Measurements from ENCODE around the gene ZMYND15.
"Not testable (repeated sequence)": the region's sequence is repeated elsewhere in the genome, so short reads cannot be mapped to it uniquely, and the experiment has no call there.

ZMYND15 gene

DNA sequence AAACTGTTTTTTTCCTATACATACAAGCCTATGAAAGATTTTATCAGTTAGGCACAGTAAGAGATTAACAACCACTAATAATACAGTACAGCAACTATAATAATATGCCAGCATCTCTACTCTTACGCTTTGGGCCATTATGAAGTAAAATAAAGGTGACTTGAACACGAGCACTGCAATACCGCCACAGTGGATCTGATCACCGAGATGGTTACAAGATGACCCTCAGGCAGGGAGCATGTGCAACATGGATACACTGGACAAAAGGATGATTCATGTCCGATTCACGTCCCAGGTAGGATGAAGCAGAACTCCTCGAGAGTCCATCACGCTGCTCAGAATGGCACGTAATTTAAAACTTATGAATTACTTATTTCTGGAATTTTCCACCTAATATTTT is 46.2 kb upstream of the ZMYND15 start:
- no peak overlapping the region for H2BK12ac ChIP-seq (ENCODE audit: low read length in 2 of 2)
- H2AFZ ChIP-seq (ENCODE audit: low read depth, low read length) = no peak overlapping the region
- WGBS = 86% methylated on average over 9 of the region's 9 CpGs
- H3K18ac ChIP-seq (ENCODE audit: low read depth in 1 of 2, low read length in 2 of 2) = no peak overlapping the region
- H3K36me3 ChIP-seq (ENCODE audit: control insufficient read depth in 1 of 2, insufficient read depth in 2 of 2, low read depth in 1 of 2, low read length in 2 of 2) = peaks cover 17 to 54% of the 10 kb centered on the region in 2 experiments
- no peaks in the 10 kb centered on the region for H3K27me3 ChIP-seq (ENCODE audit: control insufficient read depth in 1 of 2, insufficient read depth in 1 of 2, low read length in 2 of 2)
- no peak overlapping the region for H3K27ac ChIP-seq (ENCODE audit: low read length, poor library complexity, severe bottlenecking)
- no peak overlapping the region for H2BK15ac ChIP-seq (ENCODE audit: low read depth, poor library complexity, severe bottlenecking)
- H4K8ac ChIP-seq (ENCODE audit: low read length) = no peak overlapping the region
- DNase-seq = no peak
- H3K4ac ChIP-seq (ENCODE audit: low read depth in 1 of 2, low read length in 2 of 2) = no peak overlapping the region
- H2BK120ac ChIP-seq (ENCODE audit: low read depth, low read length) = no peak overlapping the region
- no peak overlapping the region for H3K4me3 ChIP-seq (ENCODE audit: insufficient read depth in 1 of 2, low read depth in 1 of 2, low read length in 2 of 2)
- peaks cover 32% of the 10 kb centered on the region for H3K79me1 ChIP-seq (replicated peaks; ENCODE audit: low read length, poor library complexity, severe bottlenecking)
- no peak overlapping the region for H3K14ac ChIP-seq (ENCODE audit: low read length in 2 of 2)
- H3K9ac ChIP-seq (ENCODE audit: low read length) = no peak overlapping the region
- H2AK5ac ChIP-seq (ENCODE audit: low read length, severe bottlenecking) = no peak overlapping the region
- H3K4me1 ChIP-seq (ENCODE audit: control insufficient read depth, insufficient read depth, low read depth, low read length) = peaks cover 1% of the 10 kb centered on the region
- H3K23ac ChIP-seq (ENCODE audit: low read length in 2 of 2) = no peak overlapping the region
- H3K9me3 ChIP-seq (ENCODE audit: control insufficient read depth, low read length) = no peaks in the 10 kb centered on the region
- no peak overlapping the region for H2BK5ac ChIP-seq (ENCODE audit: low read depth, low read length, poor library complexity, severe bottlenecking)
- no peak overlapping the region for H4K91ac ChIP-seq (ENCODE audit: low read length)
- H3K4me2 ChIP-seq (ENCODE audit: low read length, poor library complexity, severe bottlenecking) = no peak overlapping the region

DNA sequence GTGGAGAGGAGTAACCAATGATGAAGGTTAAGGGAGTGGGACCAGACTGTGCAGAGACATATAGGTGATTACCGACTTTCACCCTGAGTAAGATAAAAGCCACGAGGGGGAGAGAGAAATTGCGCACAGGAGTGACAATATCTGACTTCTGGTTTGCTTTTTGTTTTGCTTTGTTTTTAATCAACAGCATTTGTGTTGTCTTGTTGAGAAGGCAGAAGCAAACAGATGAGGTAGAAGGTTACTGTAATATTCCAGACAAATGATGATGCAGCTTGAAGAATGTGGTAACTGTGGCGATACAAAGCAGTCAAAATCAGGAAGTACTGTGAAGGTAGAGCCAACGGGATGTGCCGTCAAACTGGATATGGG is 43.2 kb upstream of the ZMYND15 start:
- H3K27me3 ChIP-seq (ENCODE audit: control insufficient read depth in 1 of 2, insufficient read depth in 1 of 2, low read length in 2 of 2) = no peaks in the 10 kb centered on the region
- H2BK5ac ChIP-seq (ENCODE audit: low read depth, low read length, poor library complexity, severe bottlenecking) = no peak overlapping the region
- H3K4me3 ChIP-seq (ENCODE audit: insufficient read depth in 1 of 2, low read depth in 1 of 2, low read length in 2 of 2) = no peak overlapping the region
- no peak overlapping the region for H2AK5ac ChIP-seq (ENCODE audit: low read length, severe bottlenecking)
- no peak overlapping the region for H3K9ac ChIP-seq (ENCODE audit: low read length)
- no peak overlapping the region for H4K91ac ChIP-seq (ENCODE audit: low read length)
- 95% methylated on average over 6 of the region's 6 CpGs for WGBS
- H2BK12ac ChIP-seq (ENCODE audit: low read length in 2 of 2) = no peak overlapping the region
- DNase-seq = no peak
- no peak overlapping the region for H3K18ac ChIP-seq (ENCODE audit: low read depth in 1 of 2, low read length in 2 of 2)
- peaks cover 1% of the 10 kb centered on the region for H3K4me1 ChIP-seq (ENCODE audit: control insufficient read depth, insufficient read depth, low read depth, low read length)
- no peaks in the 10 kb centered on the region for H3K9me3 ChIP-seq (ENCODE audit: control insufficient read depth, low read length)
- H3K23ac ChIP-seq (ENCODE audit: low read length in 2 of 2) = no peak overlapping the region
- H2AFZ ChIP-seq (ENCODE audit: low read depth, low read length) = no peak overlapping the region
- H3K4me2 ChIP-seq (ENCODE audit: low read length, poor library complexity, severe bottlenecking) = no peak overlapping the region
- no peak overlapping the region for H2BK120ac ChIP-seq (ENCODE audit: low read depth, low read length)
- H4K8ac ChIP-seq (ENCODE audit: low read length) = no peak overlapping the region
- H3K79me1 ChIP-seq (replicated peaks; ENCODE audit: low read length, poor library complexity, severe bottlenecking) = peaks cover 33% of the 10 kb centered on the region
- H3K4ac ChIP-seq (ENCODE audit: low read depth in 1 of 2, low read length in 2 of 2) = no peak overlapping the region
- H3K27ac ChIP-seq (ENCODE audit: low read length, poor library complexity, severe bottlenecking) = no peak overlapping the region
- peaks cover 11 to 28% of the 10 kb centered on the region in 2 experiments for H3K36me3 ChIP-seq (ENCODE audit: control insufficient read depth in 1 of 2, insufficient read depth in 2 of 2, low read depth in 1 of 2, low read length in 2 of 2)
- no peak overlapping the region for H2BK15ac ChIP-seq (ENCODE audit: low read depth, poor library complexity, severe bottlenecking)
- H3K14ac ChIP-seq (ENCODE audit: low read length in 2 of 2) = no peak overlapping the region

DNA sequence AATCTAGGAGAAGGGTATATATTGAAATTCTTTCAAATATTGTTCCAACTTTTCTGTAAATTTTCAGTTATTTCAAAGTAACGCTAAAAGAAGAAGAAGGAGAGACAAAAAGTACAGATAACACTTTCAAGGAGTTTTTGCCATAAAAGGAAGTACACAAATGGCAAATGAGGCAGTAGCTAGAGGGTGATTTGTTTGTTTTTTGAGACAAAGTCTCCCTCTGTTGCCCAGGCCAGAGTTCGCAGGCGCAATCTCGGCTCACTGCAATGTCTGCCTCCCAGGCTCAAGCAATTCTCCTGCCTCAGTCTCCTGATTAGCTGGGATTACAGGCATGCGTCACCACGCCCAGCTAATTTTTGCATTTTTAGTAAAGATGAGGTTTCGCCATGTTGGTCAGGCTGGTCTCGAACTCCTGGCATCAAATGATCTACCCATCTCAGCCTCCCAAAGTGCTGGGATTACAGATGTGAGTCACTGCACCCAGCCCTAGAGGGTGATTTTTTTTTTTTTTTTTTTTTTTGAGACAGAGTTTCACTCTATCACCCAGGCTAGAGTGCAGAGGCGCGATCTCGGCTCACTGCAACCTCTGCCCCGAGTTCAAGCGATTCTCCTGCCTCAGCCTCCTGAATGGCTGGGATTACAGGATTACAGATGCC is 40.1 kb upstream of the ZMYND15 start:
- H3K9ac ChIP-seq (ENCODE audit: low read length); H3K27ac ChIP-seq (ENCODE audit: low read length, poor library complexity, severe bottlenecking); H2AK5ac ChIP-seq (ENCODE audit: low read length, severe bottlenecking); H3K14ac ChIP-seq (ENCODE audit: low read length in 2 of 2); H2AFZ ChIP-seq (ENCODE audit: low read depth, low read length); H3K4me1 ChIP-seq (ENCODE audit: control insufficient read depth, insufficient read depth, low read depth, low read length); DNase-seq; H3K23ac ChIP-seq (ENCODE audit: low read length in 2 of 2); H4K91ac ChIP-seq (ENCODE audit: low read length); H3K4ac ChIP-seq (ENCODE audit: low read depth in 1 of 2, low read length in 2 of 2); H2BK15ac ChIP-seq (ENCODE audit: low read depth, poor library complexity, severe bottlenecking); H3K18ac ChIP-seq (ENCODE audit: low read depth in 1 of 2, low read length in 2 of 2); H4K8ac ChIP-seq (ENCODE audit: low read length); H3K9me3 ChIP-seq (ENCODE audit: control insufficient read depth, low read length); H2BK120ac ChIP-seq (ENCODE audit: low read depth, low read length); H3K4me3 ChIP-seq (ENCODE audit: insufficient read depth in 1 of 2, low read depth in 1 of 2, low read length in 2 of 2); H2BK12ac ChIP-seq (ENCODE audit: low read length in 2 of 2); H3K4me2 ChIP-seq (ENCODE audit: low read length, poor library complexity, severe bottlenecking); H2BK5ac ChIP-seq (ENCODE audit: low read depth, low read length, poor library complexity, severe bottlenecking); H3K27me3 ChIP-seq (ENCODE audit: control insufficient read depth in 1 of 2, insufficient read depth in 1 of 2, low read length in 2 of 2): not testable (repeated sequence)
- 91% methylated on average over 11 of the region's 13 CpGs for WGBS
- H3K36me3 ChIP-seq (ENCODE audit: control insufficient read depth in 1 of 2, insufficient read depth in 2 of 2, low read depth in 1 of 2, low read length in 2 of 2) = peaks cover 11 to 16% of the 10 kb centered on the region in 2 experiments
- peaks cover 24% of the 10 kb centered on the region for H3K79me1 ChIP-seq (replicated peaks; ENCODE audit: low read length, poor library complexity, severe bottlenecking)

DNA sequence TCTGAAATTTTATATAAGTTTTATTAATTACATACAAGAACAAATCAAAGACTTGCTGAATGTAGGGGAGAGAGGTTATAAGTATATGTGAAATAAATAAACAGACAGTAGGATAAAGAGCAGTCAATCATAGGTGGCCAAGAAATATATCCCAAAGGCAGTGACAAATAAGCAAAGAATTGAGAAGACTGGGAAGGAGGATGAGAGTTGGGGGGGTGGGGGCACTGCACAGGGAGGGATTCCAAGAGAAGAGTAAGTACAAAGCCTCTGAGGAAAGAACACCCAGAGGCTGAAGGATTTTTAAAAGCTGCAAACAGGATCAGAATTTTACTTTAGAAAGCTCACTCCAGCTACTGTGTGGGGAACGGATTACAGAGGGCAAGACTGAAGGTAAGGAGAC is 38.5 kb upstream of the ZMYND15 start:
- Histone ChIP-seq H3K4me3 (ENCODE audit: insufficient read depth in 1 of 2, low read depth in 1 of 2, low read length in 2 of 2) (no peak overlapping the region), H3K4me2 (ENCODE audit: low read length, poor library complexity, severe bottlenecking) (no peak overlapping the region)
- 100% methylated on average over 1 of the region's 1 CpG for WGBS

More for the DNA sequence above, 38.5 kb upstream of the ZMYND15 start:
- Histone ChIP-seq H3K27me3 (ENCODE audit: control insufficient read depth in 1 of 2, insufficient read depth in 1 of 2, low read length in 2 of 2) (no peaks in the 10 kb centered on the region), H3K79me1 (replicated peaks; ENCODE audit: low read length, poor library complexity, severe bottlenecking) (peaks cover 16% of the 10 kb centered on the region), H2BK5ac (ENCODE audit: low read depth, low read length, poor library complexity, severe bottlenecking) (no peak overlapping the region), H4K8ac (ENCODE audit: low read length) (no peak overlapping the region), H3K4me1 (ENCODE audit: control insufficient read depth, insufficient read depth, low read depth, low read length) (peaks cover 4% of the 10 kb centered on the region), H3K18ac (ENCODE audit: low read depth in 1 of 2, low read length in 2 of 2) (no peak overlapping the region), H2BK15ac (ENCODE audit: low read depth, poor library complexity, severe bottlenecking) (no peak overlapping the region), H3K9ac (ENCODE audit: low read length) (no peak overlapping the region), H4K91ac (ENCODE audit: low read length) (no peak overlapping the region), H3K36me3 (ENCODE audit: control insufficient read depth in 1 of 2, insufficient read depth in 2 of 2, low read depth in 1 of 2, low read length in 2 of 2) (peaks cover 5 to 15% of the 10 kb centered on the region in 2 experiments), H3K4ac (ENCODE audit: low read depth in 1 of 2, low read length in 2 of 2) (no peak overlapping the region), H3K27ac (ENCODE audit: low read length, poor library complexity, severe bottlenecking) (no peak overlapping the region), H2AFZ (ENCODE audit: low read depth, low read length) (no peak overlapping the region), H2BK120ac (ENCODE audit: low read depth, low read length) (no peak overlapping the region), H2AK5ac (ENCODE audit: low read length, severe bottlenecking) (no peak overlapping the region), H2BK12ac (ENCODE audit: low read length in 2 of 2) (no peak overlapping the region), H3K14ac (ENCODE audit: low read length in 2 of 2) (no peak overlapping the region), H3K23ac (ENCODE audit: low read length in 2 of 2) (no peak overlapping the region), H3K9me3 (ENCODE audit: control insufficient read depth, low read length) (no peaks in the 10 kb centered on the region)
- no peak for DNase-seq
